Mucosa of stomach (tissue), 1 donor: ENCODE results near the gene MAOA.

Experiments used
- H3K27me3 ChIP-seq: one replicate; pipeline ENCODE4 v1.7.0; 2013; ENCODE audit warnings: mild to moderate bottlenecking, low read length; ENCODE audit not compliant: control insufficient read depth, insufficient read depth
- H3K36me3 ChIP-seq: one replicate; pipeline ENCODE4 v1.7.0; 2013; ENCODE audit warnings: low read length; ENCODE audit not compliant: control insufficient read depth, insufficient read depth
- H3K4me1 ChIP-seq: one replicate; pipeline ENCODE4 v1.7.0; 2013; ENCODE audit warnings: mild to moderate bottlenecking, low read length; ENCODE audit not compliant: control insufficient read depth, insufficient read depth
- H3K4me3 ChIP-seq: one replicate; pipeline ENCODE4 v1.7.0; 2013; ENCODE audit warnings: low read length
- H3K9ac ChIP-seq: one replicate; pipeline ENCODE4 v1.7.0; 2013; ENCODE audit warnings: mild to moderate bottlenecking, low read length, moderate library complexity
- H3K9me3 ChIP-seq: one replicate; pipeline ENCODE4 v1.7.0; 2013; ENCODE audit warnings: mild to moderate bottlenecking, low read length, moderate library complexity; ENCODE audit not compliant: control insufficient read depth
- donor health status: Pancreatic carcinoma.

The MAOA gene

DNA sequence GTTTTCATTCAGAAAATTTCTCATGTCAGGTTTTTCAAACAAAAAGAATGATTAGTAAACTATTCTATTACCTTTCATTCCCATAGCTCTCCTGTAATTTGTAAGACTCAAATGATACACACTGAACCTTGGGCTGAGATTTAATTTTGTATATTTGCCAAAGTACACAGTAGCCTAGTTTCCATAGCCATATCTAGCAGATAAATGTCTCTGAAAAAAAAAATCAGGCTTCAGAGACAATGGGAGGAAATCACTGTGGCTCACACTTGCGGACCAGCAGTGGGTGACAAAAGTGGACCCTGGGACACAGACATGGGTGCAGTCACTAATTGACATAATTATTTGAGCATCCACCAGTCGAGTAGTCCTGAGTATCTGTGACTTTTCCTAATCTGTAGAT lies 46.6 kb downstream of the MAOA start:
- no peaks in the 10 kb centered on the region for H3K27me3 ChIP-seq
- H3K36me3 ChIP-seq, result no peaks in the 10 kb centered on the region
- no peaks in the 10 kb centered on the region for H3K9me3 ChIP-seq
- H3K4me1 ChIP-seq, result peaks cover 19% of the 10 kb centered on the region
- H3K9ac ChIP-seq, result no peak overlapping the region
- H3K4me3 ChIP-seq, result no peak overlapping the region

DNA sequence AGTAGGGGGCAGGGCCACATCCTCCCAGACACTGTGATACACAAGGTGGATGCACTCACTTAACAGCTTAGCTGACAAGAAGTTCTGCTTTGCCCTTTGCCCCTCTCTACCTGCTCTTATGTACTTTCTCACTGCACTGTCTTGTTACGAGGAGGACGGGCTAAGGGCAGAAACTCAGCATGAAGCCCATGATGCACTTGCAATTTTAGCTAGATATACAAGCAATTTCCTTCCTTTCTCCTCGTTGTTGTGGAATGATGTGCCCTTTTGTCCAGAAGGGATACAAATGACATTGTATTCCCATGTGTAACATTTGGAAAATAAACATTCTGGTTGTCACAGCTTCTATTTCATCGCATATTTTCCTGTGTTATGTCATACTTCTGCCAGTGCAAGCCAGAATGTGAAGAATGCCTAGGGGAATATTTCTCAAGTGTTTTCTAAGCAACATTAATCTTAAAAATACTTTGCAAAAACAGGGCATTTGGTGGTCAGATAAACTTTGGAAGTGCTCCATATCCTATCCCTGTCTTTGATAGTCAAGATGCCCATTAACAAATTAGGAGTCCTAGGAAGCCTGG lies 47.2 kb downstream of the MAOA start:
- Histone ChIP-seq H3K4me1 (peaks cover 25% of the 10 kb centered on the region), H3K9me3 (no peaks in the 10 kb centered on the region), H3K27me3 (no peaks in the 10 kb centered on the region)

DNA sequence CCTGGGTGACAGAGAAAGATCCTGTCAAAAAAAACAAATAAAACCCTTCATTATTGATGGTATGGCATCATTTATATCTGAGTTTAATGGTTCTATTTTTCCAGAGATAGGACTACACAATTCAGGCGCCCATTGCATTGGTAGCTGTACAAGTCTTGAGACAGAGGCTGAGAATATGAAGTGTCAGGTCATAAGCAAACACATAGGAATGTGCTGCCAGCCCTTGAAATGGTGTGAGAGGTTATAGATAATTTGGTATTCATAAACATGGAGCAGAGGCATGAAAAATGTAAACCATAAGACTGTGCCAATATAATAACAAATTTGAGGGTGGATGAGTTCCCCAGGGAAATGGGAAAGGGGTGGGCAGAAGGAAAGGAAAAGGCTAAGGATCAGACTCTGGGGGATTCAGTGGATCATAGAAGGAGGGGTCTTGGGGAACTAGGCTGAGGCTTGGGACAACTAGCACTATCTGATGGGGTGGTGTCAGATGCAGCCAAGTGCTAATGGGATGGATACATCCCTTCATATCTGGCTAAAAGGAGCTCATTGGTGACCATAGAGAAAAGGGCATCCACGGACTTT lies 50.8 kb downstream of the MAOA start:
- no peak overlapping the region for H3K4me3 ChIP-seq
- peaks cover 17% of the 10 kb centered on the region for H3K4me1 ChIP-seq
- no peaks in the 10 kb centered on the region for H3K27me3 ChIP-seq
- H3K9ac ChIP-seq, result no peak overlapping the region
- H3K9me3 ChIP-seq, result no peaks in the 10 kb centered on the region
- no peaks in the 10 kb centered on the region for H3K36me3 ChIP-seq

More for the DNA sequence above, 47.2 kb downstream of the MAOA start:
- no peaks in the 10 kb centered on the region for H3K36me3 ChIP-seq
- no peak overlapping the region for H3K4me3 ChIP-seq
- no peak overlapping the region for H3K9ac ChIP-seq

DNA sequence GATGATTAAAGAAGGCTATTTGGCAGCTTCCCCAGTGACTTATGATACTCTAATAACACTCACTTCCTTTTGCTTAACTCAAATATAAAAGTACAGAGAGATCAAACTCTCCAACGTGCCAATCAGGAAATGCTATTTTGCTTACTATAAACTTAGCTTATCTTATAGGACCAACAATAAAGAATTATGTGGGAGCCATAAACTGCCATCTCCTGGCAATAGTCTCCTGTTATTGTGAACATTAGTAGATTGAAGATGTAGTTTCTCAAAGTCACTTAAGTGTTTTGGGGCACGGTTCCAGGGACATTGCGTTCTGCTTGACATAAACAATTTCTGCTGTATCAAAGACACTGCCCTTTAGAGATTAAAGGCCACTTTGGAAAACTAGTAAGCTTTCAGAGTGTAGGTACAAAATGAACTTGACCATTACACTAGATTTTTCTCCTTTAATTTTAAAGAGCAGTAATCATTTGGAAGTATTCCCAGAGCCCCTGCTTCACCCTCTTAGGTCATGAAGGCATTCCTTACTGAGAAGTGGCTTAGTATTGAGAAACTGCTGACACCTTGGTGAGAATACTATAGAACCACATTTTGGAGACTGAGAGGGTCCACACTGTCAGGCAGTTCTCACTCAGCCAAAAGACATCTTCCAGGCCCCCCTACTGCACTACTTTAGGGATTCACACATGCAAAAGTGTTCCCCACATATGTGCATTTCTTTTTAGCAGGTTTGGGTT lies 51.9 kb downstream of the MAOA start:
- H3K9ac ChIP-seq, result no peak overlapping the region
- H3K9me3 ChIP-seq, result no peaks in the 10 kb centered on the region
- H3K4me1 ChIP-seq, result peaks cover 14% of the 10 kb centered on the region
- no peaks in the 10 kb centered on the region for H3K27me3 ChIP-seq
- no peak overlapping the region for H3K4me3 ChIP-seq
- no peaks in the 10 kb centered on the region for H3K36me3 ChIP-seq

DNA sequence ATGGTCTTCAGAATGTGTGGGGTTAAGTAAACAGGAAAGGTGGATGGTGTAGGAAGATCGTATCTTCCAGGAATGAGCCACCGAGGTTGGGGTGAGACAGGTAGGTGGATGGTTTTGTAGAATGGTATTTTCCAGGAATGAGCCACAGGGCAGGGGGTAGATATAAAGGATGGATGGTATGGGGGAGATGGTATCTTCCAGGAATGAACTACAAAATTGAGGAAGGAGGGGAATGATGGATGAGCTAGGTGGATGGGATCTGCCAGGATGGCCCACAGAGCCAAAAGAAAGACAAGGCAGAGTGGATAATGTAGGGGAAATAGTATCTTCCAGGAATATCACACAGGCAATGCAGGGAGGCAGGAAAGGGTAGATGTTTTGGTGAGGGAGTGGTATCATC lies 60.0 kb downstream of the MAOA start:
- Histone ChIP-seq H3K27me3 (no peaks in the 10 kb centered on the region), H3K36me3 (no peaks in the 10 kb centered on the region), H3K9ac (no peak overlapping the region), H3K4me3 (no peak overlapping the region), H3K4me1 (no peaks in the 10 kb centered on the region), H3K9me3 (no peaks in the 10 kb centered on the region)

GRCh38 chrX:43716696-43717095 lies 60.6 kb downstream of the MAOA start:
- Histone ChIP-seq H3K4me3 (no peak overlapping the region), H3K9me3 (no peaks in the 10 kb centered on the region), H3K36me3 (no peaks in the 10 kb centered on the region), H3K27me3 (no peaks in the 10 kb centered on the region), H3K4me1 (no peaks in the 10 kb centered on the region), H3K9ac (no peak overlapping the region)

- Histone ChIP-seq H3K4me1 (no peaks in the 10 kb centered on the region), H3K36me3 (no peaks in the 10 kb centered on the region), H3K4me3 (no peak overlapping the region), H3K9me3 (no peaks in the 10 kb centered on the region), H3K27me3 (no peaks in the 10 kb centered on the region), H3K9ac (no peak overlapping the region)
Measured at GRCh38 chrX:43717161-43717560, 61.1 kb downstream of the MAOA start.

DNA sequence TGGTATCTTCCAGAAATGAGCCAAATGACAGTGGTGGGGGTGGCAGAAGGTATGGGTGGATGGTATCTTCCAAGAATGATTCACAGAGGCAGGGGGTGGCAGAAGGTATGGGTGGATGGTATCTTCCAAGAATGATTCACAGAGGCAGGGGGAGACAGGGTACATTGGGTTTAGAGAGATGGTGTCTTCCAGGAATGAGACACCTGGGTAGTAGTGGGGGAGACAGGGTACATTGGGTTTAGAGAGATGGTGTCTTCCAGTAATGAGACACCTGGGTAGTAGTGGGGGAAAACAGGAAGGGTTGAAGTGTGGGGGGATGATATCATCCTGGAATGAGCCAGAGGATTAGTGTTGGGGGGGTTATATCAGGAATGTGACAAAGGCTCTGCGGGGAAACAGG lies 62.0 kb downstream of the MAOA start:
- Histone ChIP-seq H3K27me3 (no peaks in the 10 kb centered on the region), H3K36me3 (no peaks in the 10 kb centered on the region), H3K4me1 (no peaks in the 10 kb centered on the region), H3K9me3 (no peaks in the 10 kb centered on the region), H3K9ac (no peak overlapping the region), H3K4me3 (no peak overlapping the region)

- Histone ChIP-seq H3K4me1 (no peaks in the 10 kb centered on the region), H3K9ac (no peak overlapping the region), H3K4me3 (no peak overlapping the region), H3K27me3 (no peaks in the 10 kb centered on the region), H3K9me3 (no peaks in the 10 kb centered on the region), H3K36me3 (no peaks in the 10 kb centered on the region)
Measured at GRCh38 chrX:43718546-43718945, 62.4 kb downstream of the MAOA start.

GRCh38 chrX:43718956-43719355 lies 62.9 kb downstream of the MAOA start:
- Histone ChIP-seq H3K27me3 (no peaks in the 10 kb centered on the region), H3K36me3 (no peaks in the 10 kb centered on the region), H3K9ac (no peak overlapping the region), H3K4me3 (no peak overlapping the region), H3K4me1 (no peaks in the 10 kb centered on the region), H3K9me3 (no peaks in the 10 kb centered on the region)

DNA sequence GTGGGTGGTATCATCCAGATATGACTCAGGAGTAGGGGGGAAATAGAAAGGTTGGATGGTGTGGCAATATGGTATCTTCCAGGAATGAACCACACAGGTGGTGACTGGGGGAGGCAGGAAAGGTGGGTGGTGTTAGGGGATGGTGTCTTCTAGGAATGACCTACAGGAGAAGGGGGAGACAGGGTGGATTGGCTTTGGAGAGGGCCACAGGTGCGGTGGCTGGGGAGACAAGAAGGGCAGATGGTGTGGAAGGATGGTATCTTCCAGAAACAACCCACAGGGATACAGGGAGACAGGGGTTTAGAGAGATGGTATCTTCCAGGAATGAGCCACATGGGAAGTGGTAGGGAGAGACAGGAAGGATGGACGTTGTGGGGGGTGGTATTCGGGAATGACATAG lies 64.0 kb downstream of the MAOA start:
- no peak overlapping the region for H3K4me3 ChIP-seq
- H3K9ac ChIP-seq, result no peak overlapping the region
- H3K27me3 ChIP-seq, result no peaks in the 10 kb centered on the region
- H3K9me3 ChIP-seq, result no peaks in the 10 kb centered on the region
- no peaks in the 10 kb centered on the region for H3K4me1 ChIP-seq
- no peaks in the 10 kb centered on the region for H3K36me3 ChIP-seq

DNA sequence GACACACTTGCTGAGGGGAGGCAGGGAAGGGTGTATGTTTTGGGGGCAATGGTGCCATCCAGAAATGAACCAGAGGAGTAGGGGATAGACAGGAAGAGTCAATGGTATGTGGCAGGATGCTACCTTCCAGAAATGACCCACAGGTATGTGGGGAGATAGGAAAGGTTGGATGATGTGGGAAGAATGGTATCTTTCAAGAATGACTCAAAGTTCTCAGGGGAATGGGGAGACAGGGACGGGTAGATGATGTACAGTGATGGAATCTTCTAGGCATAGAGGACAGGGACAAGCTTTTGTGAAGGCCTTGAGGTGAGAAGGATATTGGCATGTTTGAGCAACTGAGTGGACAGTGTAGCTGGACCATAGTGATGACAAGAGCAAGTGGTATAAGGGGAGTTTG lies 64.9 kb downstream of the MAOA start:
- no peaks in the 10 kb centered on the region for H3K27me3 ChIP-seq
- no peaks in the 10 kb centered on the region for H3K36me3 ChIP-seq
- no peak overlapping the region for H3K4me3 ChIP-seq
- no peak overlapping the region for H3K9ac ChIP-seq
- H3K4me1 ChIP-seq, result no peaks in the 10 kb centered on the region
- H3K9me3 ChIP-seq, result no peaks in the 10 kb centered on the region
